Activated CD8-positive, alpha-beta memory T cell treated with anti-CD3 and anti-CD28 coated beads, Interleukin-2, amount 50 U/mL, for 24 hours (primary cell): ENCODE measurements around the gene FBXL19.

Experiments used
- DNase-seq: peaks from one replicate; pipeline ENCODE4 v3.0.0-alpha.2; 2020; ENCODE audit errors: extremely low read depth

The FBXL19 gene

DNA sequence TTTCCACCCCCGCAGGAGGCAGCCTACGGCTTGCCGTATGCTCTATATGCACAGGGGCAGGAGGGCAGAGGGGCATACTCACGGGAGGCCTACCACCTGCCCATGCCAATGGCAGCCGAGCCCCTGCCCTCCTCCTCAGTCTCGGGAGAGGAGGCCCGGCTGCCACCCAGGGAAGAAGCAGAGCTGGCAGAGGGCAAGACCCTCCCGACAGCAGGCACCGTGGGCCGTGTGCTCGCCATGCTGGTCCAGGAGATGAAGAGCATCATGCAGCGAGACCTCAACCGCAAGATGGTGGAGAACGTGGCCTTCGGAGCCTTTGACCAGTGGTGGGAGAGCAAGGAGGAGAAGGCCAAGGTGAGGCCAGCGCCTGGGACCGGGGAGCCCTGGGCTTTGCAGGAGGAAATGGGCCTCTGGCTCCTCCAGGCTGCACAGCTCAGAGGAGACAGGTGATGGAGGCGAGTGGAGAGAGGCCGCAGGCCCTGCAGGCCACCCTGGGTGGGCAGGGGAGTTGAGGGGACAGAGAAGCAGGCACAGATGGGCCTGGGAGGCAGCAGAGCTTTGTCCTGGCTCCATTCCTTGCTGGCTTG is 42.8 kb downstream of the FBXL19 start:
- DNase-seq: no peak

DNA sequence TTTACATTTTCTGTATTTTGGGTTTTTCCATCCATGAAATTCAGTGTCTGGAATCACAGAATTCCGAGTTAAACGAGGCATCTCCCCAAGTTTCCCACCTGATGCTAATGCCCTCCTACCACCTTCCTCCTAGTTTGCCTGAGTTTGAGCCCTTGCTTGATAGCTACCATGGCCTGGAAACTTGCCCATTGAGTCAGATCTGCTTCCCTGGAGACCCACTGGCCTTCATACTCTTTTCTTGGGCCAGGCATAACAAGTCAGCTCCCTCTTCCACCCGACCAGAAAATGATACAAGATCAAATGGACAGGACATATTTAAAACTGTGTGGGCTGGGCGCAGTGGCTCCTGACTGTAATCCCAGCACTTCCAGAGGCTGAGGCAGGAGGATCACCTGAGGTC is 44.4 kb downstream of the FBXL19 start:
- DNase-seq: no peak

DNA sequence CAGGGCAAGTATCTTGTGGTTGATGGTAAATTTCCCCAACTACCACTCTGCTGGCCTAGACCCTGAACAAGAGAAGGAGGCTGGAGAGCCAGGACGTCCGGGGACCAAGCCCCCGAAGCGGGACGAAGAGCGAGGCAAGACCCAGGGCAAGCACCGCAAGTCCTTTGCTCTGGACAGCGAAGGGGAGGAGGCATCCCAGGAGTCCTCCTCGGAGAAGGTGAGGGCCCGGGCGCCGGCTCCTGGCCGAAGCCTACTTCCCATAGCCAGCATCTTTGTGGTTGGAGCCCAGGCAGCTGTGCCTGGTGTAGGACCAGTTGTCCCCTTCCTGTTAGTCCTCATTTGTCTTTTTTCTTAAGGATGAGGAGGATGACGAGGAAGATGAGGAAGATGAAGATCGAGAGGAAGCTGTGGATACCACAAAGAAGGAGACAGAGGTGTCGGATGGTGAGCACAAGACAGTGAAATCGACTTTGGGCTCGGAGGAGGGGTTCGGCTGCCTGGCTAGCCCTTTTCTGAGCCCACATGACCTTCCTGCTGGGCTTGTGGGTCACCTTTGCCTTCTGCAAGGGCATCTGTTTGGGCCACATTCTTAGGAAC is 46.0 kb downstream of the FBXL19 start:
- no peak for DNase-seq

DNA sequence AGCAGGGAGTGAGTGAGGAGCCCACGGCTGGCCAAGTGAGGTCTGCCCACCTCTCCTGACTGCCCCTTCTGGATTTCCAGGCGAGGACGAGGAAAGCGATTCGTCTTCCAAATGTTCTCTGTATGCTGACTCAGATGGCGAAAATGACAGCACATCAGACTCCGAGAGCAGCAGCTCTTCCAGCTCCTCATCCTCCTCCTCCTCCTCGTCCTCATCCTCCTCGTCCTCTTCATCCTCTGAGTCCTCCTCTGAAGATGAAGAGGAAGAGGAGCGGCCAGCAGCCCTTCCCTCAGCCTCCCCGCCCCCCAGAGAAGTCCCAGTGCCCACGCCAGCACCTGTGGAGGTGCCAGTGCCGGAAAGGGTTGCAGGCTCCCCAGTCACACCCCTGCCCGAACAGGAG is 47.9 kb downstream of the FBXL19 start:
- no peak for DNase-seq

DNA sequence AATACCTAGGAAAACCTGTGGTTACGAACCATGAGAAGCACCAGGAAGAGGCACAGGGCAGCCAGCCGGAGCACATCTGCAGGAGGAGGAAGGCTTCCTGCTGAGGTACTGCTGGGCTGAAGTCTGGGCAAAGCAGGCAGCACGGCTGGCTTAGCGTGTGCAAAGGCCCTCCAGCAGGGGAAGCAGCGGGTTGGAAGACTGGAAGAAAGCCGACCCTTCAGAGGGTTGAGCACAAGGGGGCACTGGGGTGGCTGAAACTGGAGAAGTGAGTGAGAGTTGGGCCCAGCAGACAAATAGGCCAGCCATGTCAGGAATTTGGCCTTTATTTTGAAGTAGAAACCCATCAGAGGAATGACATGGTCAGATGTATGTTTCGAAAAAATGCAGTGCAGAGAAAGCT is 49.5 kb downstream of the FBXL19 start:
- DNase-seq: no peak

DNA sequence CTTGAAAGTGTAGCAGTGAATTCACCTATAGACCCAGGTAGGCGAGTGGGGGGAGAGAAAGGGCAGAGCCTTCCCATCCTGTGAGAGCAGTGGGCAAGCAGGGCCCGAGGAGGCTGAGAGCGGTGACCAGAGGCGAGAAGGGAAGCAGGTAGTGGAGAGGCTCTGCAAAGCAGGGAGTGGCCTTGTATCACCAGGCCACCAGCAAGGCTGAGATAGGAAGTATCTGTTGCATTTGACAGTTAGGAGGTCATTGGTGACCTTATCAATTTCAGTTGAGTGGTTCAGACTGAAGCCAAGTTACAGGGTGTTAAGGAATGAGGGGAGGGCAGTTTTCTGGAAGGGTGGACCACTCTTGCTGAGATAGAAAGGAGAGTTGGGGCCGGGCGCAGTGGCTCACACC is 51.0 kb downstream of the FBXL19 start:
- no peak for DNase-seq

DNA sequence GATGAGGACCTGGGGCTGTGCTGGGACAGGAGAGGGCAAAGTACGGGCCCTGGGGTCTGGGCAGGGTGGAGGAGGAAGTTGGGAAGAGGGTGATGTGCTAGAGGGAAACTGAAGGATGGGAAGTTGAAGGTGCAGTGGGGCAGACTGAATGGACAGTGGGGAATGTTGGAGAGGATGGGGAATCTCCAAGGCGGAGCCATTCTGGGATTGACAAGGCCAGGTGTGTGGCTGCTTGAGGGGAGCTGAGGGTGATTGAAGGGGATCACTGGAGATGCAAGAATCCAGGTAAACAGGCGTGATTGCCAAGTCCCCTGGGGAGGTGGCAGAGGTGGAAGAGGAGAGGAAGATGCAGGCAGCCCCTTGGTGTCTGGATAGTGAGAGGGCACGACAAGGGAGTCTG is 53.1 kb downstream of the FBXL19 start:
- DNase-seq: no peak

DNA sequence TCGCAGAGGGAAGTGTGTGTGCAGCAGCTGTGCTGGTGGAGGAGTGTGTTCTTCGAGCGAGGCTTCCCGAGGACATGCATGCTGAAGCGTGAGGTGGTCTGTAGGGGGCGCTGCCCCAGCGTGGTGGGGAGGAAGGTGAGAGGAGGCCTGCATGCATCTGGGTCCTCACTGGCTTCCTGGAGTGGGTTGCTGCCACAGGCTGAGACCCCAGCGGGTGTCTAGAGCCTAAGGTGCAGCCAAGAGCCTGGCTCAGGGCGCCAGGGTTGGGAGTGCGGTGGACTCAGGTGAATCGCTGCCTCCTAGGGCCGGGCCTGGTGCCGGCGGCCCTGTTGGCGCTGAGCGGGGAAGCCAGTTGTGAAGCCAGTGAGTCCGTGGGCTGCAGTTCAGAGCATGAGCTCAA is 54.1 kb downstream of the FBXL19 start:
- no peak for DNase-seq

DNA sequence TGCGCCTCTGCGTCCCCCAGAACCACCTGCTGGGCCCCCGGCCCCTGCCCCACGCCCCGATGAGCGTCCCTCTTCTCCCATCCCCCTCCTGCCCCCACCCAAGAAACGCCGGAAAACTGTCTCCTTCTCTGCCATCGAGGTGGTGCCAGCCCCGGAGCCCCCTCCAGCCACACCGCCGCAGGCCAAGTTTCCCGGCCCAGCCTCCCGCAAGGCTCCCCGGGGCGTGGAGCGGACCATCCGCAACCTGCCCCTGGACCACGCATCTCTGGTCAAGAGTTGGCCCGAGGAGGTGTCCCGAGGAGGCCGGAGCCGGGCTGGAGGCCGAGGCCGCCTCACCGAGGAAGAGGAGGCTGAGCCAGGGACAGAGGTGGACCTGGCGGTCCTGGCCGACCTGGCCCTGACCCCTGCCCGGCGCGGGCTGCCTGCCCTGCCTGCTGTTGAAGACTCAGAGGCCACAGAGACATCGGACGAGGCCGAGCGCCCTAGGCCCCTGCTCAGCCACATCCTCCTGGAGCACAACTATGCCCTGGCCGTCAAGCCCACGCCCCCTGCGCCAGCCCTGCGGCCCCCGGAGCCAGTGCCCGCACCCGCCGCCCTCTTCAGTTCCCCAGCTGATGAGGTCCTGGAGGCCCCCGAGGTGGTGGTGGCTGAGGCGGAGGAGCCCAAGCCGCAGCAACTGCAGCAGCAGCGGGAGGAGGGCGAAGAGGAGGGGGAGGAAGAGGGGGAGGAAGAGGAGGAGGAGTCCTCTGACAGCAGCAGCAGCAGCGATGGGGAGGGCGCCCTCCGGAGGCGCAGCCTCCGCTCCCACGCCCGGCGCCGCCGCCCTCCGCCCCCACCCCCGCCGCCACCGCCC is 56.0 kb downstream of the FBXL19 start:
- DNase-seq: no peak

DNA sequence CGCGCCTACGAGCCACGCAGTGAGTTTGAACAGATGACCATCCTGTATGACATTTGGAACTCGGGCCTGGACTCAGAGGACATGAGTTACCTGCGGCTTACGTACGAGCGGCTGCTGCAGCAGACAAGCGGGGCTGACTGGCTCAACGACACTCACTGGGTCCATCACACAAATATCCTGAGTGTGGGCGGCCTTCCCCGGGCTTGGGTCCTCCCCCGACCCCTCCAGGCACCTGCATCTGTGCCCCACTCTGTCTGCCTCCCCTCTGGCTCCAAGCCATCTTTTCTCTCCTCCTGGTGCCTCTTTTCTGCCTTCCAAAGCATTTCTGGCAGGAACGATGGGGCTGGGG is 56.6 kb downstream of the FBXL19 start:
- no peak for DNase-seq

DNA sequence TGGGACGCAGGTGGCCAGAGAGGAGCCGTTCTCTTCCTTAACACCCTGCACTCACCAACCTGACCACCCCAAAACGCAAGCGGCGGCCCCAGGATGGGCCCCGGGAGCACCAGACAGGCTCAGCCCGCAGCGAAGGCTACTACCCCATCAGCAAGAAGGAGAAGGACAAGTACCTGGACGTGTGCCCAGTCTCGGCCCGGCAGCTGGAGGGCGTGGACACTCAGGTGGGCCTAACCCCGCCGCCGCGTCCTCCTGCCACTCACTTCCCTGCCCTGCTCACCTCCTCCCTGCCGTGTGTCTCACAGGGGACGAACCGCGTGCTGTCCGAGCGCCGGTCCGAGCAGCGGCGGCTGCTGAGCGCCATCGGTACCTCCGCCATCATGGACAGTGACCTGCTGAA is 57.1 kb downstream of the FBXL19 start:
- DNase-seq: no peak

DNA sequence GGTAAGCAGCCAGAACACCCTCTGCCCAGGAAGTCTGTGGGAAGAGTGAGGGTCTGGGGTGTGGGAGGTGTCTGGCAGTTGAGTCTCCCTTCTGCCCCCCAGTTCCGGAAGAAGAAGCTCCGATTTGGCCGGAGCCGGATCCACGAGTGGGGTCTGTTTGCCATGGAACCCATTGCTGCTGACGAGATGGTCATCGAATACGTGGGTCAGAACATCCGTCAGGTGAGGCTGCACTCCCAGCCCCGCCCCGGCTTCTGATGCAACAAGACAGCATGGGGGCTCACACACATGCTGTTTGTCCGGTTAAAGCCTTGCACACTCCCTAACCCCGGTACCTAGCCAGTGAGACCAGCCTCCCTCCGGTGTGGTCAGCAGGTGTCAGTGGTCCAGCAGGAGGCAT is 57.6 kb downstream of the FBXL19 start:
- DNase-seq: no peak

DNA sequence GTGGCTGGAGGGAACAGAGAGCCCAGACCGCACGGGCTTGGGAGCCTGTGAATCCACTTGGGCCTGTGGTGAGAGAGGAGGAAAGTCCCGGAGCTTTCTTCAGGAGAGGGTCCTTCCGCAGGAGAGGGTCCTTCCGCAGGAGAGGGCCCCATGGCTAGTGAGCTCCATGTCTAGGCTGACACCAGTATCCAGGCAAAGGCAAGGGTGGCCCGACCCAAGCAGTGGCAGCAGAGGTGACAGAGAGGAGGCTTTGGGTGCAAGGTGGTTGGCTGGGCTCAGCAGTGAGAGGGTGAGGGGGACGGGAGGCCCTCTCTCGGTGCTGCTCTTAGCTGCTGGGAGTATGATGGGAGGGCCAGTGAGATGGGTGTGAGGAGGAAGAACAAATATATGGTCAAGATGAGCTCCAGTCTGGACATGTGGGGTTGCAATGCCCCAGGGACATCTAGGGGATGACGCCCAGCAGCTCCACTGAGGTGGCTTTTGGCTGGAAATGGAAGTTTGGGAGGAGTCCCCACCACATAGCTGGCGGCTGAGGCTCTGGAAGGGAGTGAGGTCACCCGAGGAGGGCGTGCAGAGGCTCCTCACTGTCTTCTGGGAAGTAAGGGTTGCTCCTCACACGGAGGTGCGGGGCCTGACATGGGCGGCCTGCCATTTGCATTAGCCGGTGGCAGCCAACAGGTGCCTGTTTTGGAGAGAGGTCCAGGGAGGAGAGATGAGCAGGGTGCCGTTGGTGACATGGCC is 59.3 kb downstream of the FBXL19 start:
- no peak for DNase-seq

DNA sequence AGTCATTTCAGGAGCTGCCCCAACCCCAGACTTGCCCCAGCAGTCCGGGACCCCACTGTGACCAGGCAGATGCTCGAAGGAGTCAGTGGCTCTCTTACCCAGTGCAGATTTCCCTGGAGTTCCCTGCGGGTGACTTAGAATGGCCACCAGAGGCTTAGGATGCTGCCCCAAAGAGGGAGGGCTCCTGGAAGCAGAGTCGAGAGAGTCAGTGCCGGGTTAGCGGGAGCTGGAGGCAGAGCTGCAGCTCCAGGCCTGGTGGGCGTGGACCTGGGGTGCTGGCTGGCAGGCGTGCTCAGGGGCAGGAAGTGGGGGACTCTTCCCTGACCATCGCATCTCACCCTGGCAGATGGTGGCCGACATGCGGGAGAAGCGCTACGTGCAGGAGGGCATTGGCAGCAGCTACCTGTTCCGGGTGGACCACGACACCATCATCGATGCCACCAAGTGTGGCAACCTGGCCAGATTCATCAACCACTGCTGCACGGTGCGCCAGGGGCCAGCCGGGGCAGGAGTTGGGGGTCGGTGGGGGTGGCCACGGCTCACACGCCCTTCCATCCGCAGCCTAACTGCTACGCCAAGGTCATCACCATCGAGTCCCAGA is 60.0 kb downstream of the FBXL19 start:
- no peak for DNase-seq

DNA sequence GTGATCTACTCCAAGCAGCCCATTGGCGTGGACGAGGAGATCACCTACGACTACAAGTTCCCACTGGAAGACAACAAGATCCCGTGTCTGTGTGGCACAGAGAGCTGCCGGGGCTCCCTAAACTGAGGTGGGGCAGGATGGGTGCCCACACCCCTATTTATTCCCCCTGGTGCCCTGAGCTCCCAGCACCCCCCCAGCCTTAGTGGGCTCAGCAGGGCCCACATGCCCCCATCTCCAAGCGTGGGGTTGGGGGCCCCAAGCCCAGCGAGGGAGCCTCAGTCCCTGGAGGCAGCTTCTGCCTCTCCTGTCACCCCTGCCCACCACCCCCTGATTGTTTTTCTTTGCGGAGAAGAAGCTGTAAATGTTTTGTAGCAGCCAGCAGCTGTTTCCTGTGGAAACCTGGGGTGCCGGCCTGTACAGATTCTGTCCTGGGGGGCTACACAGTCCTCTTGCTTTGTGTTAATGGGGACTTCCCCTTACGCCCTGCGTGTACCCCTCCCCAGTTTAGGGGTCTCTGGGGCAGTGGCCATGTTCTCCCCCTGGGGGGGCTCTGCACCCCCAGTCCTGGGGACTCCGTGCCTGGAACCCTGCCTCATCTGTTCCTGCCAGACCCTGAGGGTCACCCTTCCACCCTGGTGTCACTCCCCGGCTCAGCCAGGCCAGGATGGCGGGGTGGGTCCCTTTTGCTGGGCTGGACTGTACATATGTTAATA is 60.7 kb downstream of the FBXL19 start:
- no peak for DNase-seq

DNA sequence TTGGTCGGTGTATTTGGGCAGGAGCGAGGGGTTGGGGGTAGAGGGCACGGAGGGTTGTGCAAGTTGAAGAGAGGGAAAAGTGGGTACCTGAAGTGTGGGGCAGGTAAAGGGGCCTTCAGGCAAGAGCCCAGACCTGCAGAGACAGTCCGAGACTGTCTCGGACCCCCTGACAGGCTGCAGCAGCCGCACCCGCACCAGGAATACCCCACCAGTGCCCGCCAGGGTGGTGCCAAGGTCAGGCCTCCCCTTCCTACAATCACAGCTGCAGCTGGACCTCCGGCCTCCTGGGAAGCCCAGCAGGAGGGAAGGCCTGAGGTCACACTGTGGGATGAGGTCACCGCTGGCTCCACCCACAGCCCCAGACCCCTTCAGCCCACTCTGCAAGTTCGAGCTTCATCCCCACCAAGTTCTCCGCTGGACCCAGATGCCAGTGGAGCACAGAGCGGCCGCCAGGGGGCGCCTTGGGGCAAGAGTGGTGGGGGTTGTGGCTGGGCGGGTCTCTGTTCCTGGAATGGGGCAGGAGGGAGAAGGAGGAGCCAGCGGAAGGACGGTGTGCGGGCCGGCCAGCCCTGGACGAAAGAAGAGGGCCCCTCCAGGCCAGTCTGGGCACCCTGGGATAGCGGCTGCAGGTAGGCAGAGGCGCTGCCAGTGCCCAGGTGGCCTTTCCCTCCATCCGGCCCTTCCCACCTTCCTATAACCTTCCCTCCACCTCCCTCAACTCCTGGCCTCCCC is 61.5 kb downstream of the FBXL19 start, which contains the start of gene HSD3B7:
Gene HSD3B7 (plus strand): TSS at position 539 of the 732 bp plus-strand sequence. CDS start 452 bp downstream, outside the sequence.
- DNase-seq: peak; percentile 44

DNA sequence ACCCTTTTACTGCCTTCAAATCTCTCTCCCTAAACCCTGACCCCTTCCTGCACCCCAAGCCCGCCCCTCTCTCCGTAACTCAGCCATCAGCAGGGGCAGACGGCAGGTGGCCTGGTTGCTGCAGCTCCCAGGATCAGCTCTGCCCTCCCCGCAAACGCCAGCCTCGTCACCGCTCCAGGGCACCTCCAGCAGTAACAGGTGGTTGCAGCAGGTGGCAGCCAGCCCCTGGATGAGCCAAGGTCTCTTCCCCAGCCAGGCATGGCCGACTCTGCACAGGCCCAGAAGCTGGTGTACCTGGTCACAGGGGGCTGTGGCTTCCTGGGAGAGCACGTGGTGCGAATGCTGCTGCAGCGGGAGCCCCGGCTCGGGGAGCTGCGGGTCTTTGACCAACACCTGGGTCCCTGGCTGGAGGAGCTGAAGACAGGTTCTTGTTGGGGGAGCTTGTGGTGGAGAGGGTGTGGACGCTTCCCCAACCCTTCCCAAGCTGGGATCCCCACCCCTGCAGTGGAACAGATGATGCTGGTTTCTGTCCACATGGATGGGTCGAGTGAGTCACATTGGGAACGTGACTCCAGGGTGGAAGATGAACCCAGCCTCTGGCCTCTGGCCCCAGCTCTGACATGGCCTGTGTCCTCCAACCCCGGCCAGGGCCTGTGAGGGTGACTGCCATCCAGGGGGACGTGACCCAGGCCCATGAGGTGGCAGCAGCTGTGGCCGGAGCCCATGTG is 62.2 kb downstream of the FBXL19 start:
- DNase-seq: no peak

DNA sequence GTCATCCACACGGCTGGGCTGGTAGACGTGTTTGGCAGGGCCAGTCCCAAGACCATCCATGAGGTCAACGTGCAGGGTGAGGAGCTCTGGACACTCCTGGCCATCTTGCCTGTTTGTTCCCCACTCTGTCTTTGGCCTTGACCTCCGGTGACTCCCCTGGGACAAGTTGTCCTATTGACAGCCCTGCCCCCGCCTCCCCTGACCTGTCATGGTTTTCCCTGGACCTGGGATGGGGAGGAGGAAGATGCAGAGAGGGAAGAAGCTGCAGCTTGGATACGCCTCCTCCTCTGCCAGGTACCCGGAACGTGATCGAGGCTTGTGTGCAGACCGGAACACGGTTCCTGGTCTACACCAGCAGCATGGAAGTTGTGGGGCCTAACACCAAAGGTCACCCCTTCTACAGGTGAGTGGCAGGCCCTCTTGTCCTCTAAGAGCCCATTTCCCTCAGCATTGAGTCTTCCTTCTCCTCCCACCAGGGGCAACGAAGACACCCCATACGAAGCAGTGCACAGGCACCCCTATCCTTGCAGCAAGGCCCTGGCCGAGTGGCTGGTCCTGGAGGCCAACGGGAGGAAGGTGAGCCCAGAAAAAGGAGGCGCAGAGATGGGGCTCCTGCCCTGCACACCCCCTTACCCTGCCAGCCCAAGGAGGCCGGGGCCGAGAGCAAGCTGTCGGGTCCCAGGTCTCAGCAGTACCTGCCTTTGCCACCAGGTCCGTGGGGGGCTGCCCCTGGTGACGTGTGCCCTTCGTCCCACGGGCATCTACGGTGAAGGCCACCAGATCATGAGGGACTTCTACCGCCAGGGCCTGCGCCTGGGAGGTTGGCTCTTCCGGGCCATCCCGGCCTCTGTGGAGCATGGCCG is 63.0 kb downstream of the FBXL19 start:
- DNase-seq: no peak

DNA sequence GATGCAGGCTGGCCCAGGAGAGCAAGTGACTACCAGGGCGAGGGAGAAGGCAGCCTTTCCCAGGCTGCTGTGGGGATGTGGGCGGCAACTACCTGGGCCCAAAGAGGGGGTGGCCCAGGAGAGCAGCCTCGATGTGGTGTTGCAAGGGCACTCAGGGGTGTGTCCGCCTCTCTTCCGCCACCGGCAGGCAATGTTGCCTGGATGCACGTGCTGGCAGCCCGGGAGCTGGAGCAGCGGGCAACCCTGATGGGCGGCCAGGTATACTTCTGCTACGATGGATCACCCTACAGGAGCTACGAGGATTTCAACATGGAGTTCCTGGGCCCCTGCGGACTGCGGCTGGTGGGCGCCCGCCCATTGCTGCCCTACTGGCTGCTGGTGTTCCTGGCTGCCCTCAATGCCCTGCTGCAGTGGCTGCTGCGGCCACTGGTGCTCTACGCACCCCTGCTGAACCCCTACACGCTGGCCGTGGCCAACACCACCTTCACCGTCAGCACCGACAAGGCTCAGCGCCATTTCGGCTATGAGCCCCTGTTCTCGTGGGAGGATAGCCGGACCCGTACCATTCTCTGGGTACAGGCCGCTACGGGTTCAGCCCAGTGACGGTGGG is 64.3 kb downstream of the FBXL19 start:
- no peak for DNase-seq
